HG02642 (cell line): ENCODE measurements around the gene PDE6A.
A peak's percentile ranks its signal among the peaks of the same experiment; 100 is the strongest.
"Not testable (repeated sequence)": the region's sequence is repeated elsewhere in the genome, so short reads cannot be mapped to it uniquely, and the experiment has no call there.

Experiments used
- ATAC-seq: cut with Tn5 transposase; IDR thresholded peaks from one replicate; pipeline ENCODE4 v1.9.1; 2021; ENCODE audit warnings: mild to moderate bottlenecking; ENCODE audit not compliant: unreplicated experiment, poor library complexity

Gene PDE6A

DNA sequence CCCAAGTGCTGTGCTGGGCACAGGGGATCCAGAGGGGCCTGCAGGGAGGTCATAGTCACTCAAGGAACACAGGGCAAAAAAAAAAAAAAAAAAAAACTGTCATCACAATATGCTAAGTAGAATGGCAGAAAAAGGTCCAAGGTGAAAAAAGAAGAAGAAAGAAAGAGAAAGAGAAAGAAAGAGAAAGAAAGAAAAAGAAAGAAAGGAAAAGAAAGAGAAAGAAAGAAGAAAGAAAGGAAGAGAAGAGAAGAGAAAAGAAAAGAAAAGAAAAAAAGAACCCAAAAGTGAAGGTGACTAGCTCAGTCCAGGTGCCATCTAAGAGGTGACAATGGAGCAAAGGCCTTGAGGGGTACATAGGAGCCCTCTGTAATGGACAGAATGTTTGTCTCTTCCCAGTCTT, 73.9 kb downstream of the PDE6A start:
- ATAC-seq, result no peak

DNA sequence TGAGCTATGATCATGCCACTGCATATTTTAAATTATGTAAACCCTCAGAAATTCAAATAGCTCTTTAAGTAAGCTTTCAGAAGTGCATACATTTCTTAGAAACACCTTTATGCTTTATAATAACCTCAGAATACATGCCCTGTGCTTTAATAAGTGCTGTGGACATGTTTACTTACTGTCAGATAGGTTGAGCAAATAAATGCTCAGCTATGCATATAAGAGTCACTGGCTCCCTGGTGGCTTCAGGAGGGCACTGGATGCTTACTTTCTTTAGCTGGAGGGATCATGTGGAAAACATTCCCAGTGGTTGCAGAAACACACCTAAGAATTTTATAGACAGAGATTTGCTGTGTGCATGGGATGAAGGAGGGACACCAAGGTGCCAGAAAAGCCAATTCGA, 74.4 kb downstream of the PDE6A start:
- no peak for ATAC-seq

DNA sequence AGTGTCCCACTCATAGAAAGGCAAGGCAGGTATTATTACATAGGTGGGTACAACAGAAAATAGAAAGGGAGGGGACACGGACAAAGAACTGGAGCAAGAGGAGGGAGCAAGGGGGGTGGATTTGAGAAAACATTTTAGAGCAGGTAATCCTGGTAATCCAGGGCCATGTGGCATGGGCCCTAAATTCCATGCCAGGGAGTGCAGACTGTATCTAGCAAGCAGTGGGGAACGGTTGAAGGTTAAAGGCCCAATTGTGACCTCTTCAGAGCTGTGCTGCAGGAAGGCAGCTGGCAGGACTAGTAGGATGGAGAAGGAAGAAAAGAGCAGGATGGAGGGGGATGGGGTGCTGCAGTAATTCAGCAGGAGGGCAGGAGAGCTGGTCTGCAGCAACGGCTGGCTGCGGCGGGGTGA, 75.2 kb downstream of the PDE6A start:
- no peak for ATAC-seq

DNA sequence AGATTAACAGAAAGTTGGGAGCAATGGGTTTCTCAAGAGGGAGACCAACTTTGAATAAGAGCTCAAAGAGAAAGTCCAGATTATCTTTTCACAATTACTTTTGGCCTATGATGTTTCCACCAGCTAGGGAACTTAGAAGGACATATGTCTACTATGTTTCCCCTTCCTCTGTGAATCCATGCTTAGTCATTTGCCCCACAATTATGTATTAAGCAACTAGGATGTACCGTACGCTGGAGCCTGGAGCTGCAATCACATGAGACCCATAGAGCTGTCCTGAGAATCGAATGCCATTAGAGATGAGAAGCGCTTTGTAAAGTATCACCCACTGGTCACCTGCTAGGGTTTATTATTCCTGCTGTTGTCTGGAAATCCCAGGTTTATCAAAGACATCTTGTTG, 78.8 kb downstream of the PDE6A start:
- no peak for ATAC-seq

DNA sequence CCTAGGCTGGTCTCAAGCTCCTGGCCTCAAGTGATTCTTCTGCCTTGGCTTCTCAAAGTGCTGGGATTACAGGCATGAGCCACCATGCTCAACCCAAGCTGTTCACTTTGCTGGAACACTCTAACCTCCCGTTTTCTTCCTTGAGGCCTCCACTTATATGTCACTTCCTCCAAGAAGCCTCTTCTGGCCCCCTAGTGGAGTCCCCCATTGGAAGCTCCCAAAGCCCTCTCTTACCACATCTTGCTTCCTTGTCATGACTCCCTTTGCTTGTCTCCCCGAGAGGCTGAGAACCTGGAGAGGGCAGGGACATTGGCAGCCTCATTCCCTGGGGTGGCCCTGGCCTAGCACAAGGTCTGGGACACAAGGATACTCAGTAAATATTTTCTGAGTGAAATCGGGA, 80.8 kb downstream of the PDE6A start:
- ATAC-seq, result no peak

DNA sequence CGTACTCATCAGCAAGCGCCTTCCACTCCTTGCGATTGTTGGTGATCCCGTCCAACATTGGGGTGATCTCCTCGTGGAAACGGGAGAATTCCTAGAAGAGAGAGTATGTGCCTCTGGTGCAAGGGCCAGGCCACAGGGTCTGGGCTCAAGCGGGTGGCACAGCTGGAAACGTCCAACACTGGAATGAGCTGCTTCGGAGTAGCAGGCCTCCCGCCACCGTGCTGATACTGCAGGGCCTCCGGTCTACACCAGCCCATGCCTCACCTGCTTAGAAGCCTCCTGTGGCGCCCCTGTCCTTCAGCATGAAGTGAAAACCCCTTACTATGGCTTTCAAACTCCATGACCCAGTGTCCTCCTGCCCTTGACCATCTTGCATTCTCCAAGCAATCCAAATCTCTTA, 81.4 kb downstream of the PDE6A start:
- no peak for ATAC-seq

DNA sequence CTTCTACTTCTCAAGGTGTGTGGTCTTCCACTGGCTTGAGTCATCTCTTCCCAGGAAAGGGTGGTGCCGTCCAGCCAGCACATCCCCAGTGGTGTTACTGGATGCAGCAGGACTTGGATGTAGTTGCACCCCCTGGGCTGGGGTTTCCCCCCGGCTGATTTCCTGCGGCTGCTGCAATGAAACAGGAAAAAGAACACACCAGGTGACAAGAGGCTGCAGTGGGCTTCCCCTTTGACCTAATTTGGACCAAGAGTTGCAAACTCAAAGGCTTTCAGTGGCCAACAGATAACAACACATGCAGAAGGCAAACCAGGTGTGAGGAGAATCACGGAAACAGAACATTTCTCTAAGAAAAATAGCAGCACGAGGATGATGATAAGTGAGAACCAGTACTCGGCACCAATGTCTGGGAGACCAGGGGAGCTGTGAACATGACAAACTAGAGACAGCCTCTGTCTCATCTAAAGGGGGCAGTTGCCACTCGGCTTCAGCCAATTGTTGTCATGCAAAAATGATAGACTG, 83.7 kb downstream of the PDE6A start:
- ATAC-seq, result peak; percentile 83

DNA sequence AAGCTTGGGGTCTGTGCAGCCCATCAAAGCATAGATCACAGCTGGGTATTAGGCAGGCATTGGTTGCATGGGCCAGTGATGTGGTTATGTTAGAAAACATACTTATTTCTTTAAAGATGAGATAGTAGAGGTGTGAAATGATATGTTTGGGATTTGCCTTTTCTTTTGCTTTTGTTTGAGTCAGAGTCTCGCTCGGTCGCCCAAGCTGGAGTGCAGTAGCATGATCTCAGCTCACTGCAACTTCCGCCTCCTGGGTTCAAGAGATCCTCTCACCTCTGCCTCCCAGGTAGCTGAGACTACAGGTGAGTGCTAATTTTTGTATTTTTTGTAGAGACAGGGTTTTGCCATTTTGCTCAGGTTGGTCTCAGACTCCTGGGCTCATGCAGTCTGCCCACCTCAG, 84.8 kb downstream of the PDE6A start:
- ATAC-seq, result no peak

DNA sequence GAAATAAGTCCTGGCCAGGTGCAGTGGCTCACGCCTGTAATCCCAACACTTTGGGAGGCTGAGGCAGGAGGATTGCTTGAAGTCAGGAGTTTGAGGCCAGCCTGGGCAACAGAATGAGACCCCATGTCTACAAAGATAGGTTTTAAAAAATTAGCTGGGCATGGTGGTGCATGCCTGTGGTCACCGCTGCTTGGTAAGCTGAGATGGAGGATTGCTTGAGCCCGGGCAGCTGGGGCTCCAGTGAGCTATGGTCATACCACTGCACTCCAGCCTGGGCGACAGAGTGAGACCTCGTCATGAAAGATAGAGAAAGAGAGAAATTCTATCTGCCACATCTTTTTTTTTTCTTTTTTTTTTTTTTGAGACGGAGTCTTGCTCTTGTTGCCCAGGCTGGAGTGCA, 86.1 kb downstream of the PDE6A start:
- ATAC-seq, result not testable (repeated sequence)

DNA sequence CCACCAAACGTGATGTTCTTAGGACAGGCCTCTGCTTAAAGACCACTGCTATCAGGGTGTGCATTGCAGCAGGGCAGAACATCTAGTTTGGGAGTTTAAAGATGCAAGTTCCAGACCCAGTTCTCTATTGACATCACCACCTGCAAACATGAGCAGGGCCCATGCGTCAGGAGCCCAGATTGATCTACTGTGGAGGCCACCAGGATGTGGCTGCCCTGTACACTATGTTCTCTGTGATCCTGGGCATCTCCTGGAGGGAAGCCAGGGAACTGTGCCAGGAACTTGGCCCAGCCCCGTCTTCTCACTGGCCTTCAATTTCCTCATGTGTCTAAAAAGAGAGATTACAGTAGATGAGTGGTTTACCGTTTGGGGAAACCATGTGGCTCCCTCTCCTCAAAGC, 87.1 kb downstream of the PDE6A start:
- ATAC-seq, result no peak

DNA sequence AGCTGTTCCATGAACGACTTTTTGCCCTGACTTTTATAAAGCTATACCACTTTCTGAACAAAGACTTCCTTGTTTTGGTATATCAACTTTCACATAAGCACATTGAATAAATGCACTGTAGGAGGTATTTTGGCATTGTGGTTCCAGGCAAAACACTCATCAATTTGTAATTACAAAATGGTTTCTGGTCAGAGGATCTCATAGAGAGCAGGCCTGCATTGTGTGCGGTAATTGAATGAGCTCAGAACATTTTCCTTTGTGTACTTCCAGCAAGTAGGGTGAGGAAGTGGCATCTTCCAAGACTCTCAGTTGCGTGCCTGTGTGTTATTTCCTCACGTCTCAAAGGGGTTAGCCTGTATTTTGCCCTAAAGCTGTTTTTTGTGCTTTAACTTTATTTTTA, 89.2 kb downstream of the PDE6A start:
- ATAC-seq, result no peak

DNA sequence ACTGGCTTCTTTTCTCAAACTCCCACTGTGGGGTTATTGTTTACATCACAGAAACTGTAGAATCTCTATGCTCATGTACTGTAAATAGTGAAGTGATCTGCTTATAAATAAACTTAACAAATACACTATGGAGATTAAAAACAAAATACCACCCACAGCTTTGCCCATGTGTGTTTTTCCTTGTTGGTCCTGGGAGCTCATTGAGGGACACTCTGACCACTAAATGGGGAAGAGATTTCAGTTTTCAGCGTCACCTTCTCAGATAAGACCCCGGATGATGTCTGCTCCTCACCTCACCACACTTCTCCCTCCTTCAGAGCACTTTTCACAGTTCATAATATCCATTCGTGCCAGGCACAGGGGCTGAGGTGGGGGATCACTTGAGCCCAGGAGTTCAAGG, 89.7 kb downstream of the PDE6A start:
- no peak for ATAC-seq

DNA sequence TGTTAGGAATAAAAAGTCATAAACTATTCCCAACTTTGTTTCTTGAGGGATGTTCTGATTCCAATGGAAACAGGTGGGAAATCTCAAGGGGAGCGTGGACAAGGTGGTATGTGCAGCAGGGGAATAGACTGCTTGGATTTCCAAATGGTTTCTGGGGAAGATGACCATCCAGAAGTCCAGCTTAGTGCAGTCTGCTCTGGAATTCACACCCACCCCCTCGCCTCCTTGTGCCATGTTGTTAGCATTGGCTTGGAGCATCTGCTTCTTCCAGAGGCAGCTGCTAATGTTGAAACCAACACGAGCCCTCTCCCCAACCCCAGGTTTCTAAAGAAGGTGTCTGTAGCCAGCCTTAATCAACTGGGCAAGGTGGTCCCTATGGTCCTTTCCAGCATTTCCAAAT, 90.9 kb downstream of the PDE6A start:
- no peak for ATAC-seq

DNA sequence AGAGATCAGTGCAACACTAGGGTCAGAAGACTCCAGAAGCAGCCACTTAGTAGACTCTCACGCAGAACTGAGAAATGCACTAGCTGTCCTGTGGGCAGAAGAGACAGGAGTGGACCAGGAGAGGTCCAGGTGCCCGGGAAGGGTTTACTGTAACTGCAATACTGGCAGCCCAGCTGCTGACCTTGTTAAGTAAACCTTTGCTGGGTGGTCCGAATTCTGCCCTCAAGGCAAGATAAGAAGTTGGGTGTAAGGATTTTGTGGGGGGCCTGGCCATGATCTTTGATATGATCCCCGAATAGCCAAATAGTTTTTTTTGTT, 91.3 kb downstream of the PDE6A start:
- ATAC-seq, result peak; percentile 11

DNA sequence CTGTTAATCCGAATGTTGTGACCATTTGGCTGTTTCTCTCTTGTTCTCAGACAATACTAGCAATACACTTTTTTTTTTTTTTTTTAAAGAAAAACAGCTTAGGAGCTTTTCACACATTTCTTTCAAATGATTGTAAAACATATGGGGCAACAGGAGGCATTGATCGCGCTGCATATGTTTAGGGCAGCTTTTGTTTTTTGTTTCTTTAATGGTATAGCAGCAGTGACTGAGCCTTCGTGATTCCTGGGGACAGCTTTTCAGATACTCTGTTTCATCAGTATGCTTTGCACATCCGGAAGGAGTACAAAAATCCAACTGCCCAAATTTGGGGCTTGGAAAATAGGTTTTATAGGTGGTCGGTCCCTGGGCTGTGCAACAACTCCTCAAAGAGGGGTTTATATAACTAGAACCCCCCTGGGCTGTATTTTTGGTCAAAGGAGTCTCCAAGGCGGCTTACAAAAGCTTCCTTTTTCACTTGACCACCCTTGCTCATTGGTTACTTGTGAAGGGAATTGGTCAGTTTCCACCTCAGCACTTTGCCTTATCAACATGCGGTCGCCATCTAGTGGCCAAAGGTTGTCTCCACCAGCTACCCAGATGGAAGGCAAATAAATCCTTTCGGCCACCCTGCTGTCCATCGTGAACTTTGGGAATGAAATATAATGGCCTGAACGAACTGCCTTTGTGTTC, 91.8 kb downstream of the PDE6A start:
- peak; percentile 68 for ATAC-seq

DNA sequence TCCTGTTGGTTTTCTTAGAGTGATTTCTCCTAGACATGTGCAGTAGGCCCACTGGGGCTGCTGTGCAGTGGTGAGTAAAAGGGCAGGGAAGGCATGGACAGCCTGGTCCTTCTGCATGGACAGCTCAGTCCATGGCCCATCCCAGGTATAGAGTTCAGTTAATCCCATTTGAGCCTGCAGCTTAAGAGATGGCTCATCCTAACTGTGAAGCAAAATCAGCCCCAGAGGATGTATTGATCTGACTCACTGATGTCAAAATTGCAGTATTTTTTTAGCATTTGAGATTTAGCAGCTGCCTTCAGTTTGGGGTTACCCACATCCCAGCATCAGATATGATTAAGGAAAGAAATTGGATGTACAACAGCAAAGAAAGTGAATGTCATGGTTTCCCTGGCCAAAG, 93.4 kb downstream of the PDE6A start:
- no peak for ATAC-seq

DNA sequence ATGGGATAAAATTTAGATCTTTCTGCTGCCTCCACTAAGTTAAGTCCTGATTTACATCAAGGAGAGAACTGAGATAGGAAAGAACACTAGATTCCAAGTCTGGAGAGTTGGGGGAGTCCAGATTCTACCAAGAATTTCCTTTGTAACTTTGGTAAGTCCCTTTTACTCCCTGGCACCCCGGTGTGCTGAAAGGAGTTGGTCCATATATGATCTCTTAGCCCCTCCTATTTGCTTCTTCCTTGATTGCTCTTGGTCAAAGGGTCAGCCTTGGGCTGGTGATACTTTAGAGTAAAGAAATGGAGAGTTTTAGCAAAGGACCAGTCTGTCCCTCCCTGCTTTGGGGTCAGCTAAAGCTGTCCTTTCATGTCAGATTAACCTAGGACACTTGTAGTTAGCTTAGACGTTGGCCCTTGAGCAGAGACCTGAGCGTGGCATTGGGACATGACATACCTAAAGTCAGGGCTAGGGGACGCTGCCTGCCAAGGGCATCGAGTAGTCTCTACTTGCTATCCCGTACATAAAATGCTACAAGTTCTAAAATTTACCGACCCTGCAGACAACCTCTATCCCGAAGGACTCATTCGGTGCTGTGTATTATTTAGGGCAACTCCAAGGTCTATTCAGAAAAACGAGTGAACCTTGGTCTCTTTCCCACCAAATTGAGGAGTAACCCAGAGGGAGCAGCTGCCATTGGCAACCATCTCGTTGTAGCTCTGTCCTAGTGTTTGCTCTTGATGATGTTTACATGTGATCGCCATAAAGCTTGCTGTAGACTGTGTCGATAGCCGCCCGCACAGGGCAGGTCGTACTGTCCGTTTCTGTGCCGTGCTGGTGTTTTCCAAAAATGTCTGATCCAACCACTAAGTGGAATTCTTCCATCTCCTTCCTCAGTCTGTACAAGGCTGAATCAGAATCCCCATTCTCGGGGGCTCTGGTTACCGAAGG, 94.4 kb downstream of the PDE6A start:
- no peak for ATAC-seq

DNA sequence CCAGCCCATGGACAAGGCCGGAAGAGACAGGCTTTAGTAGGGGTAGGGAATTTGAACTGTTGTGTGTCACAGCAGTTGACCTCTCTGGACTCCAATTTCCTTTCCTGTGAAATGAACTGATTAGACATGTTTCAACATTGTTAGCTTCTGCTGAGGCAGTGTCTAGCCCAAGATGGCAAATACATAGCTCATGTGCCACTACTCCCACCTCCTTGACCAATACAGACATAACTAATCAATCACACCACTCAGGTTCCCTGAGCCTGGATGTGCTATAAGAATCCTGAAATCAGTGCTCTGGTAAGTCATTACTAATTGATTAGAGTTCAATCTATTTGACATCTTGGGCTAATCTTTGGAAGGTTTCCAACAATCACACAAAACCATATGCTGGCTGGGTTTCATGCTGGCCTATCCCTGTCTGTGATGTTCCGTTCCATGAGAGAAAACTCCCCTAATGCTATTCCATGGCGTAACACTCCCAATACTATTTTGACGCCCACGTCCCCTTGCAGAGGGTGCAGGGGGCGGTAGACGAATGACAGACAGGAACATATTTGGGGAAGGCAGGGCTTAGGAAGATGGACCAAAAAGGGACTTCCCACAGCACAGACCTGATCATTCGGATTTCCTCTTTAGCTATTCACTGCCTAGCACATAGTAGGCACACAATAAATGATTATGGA, 95.2 kb downstream of the PDE6A start:
- no peak for ATAC-seq

DNA sequence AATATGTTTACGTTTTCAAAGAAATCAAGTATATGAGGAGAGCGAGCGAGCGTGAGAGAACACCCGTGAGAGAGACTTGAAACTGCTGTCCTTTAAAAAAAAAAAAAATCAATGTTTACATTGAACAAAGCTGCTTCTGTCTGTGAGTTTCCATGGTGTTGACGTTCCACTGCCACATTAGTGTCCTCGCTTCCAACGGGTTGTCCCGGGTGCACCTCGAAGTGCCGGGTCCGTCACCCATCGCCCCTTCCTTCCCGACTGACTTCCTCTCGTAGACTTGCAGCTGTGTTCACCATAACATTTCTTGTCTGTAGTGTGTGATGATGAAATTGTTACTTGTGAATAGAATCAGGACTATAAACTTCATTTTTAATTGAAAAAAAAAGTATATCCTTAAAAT, 97.0 kb downstream of the PDE6A start:
- ATAC-seq, result no peak

DNA sequence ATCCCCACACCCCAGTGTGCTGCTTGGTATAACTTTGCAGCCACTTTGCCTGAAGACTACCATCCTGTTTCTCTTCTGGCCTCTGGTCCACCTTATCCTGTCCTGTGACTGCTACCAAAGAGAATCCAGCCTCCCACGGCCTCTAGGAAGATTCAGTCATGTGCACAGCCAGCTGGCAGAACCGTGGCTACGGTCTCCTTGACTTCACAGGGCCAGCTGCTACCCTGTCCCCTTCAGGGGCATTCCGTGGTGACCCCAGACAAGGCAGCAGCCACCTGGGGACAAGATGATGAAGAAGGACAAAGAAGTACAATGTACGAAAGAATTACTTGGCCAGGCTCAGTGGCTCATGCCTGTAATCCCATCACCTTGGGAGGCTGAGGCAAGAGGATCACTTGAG, 98.6 kb downstream of the PDE6A start:
- ATAC-seq, result no peak

DNA sequence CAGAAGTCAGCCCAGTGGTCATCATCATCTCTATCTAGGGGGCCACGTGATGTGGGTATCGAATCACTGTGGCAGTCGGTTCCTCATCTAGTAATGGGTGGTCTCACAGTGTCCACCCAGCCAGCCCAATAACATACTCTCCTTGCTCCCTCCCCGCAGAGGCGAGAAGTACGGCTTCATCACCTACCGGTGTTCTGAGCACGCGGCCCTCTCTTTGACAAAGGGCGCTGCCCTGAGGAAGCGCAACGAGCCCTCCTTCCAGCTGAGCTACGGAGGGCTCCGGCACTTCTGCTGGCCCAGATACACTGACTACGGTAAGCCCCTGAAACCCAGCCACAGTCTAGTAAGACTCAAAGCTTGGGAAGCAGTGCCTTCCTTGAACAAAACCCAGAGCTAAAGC, 99.0 kb downstream of the PDE6A start:
- no peak for ATAC-seq
